H1 (cell line): ENCODE measurements around the gene INCENP. TPM values are rescaled to one million over a fixed set of nuclear protein-coding genes. Genes with fewer than 3 reads are reported as not detected.

Source experiments
- CTCF ChIA-PET: fragments of 300-600 bp; sonication (Branson Sonifier 250); formaldehyde crosslinking; loops from one replicate; lab custom pipeline; 2021; ENCODE audit not compliant: partially characterized antibody; lab: Charles Lee
- POLR2A ChIA-PET: fragments of 300-600 bp; sonication (Branson Sonifier 250); formaldehyde crosslinking; loops from one replicate; lab custom pipeline; 2021; ENCODE audit warnings: inconsistent platforms; ENCODE audit not compliant: partially characterized antibody; lab: Charles Lee
- DNase-seq, 2 experiments: peaks; one replicate each; pipeline versions ENCODE4 v3.0.0 to v3.0.0-alpha.2; 2010 to 2022; ENCODE audit warnings: low spot score in 2 of 2, low read depth in 1 of 2, mixed read lengths in 1 of 2
- FAIRE-seq: peaks from 2 replicates; lab custom pipeline; 2011; peaks lifted over from hg19 to GRCh38; lab: Jason Lieb, UNC
- H2AFZ ChIP-seq: 2 replicates; pipeline ENCODE4 v1.8.1; 2012; ENCODE audit warnings: low read length, inconsistent platforms
- H2AK5ac ChIP-seq: 2 replicates; pipeline ENCODE4 v1.6.1; 2013; ENCODE audit warnings: low read depth, low read length
- H2BK120ac ChIP-seq: replicated peaks from 2 replicates; pipeline ENCODE3; 2013; ENCODE audit warnings: low read depth, low read length, inconsistent platforms
- H2BK12ac ChIP-seq: 2 replicates; pipeline ENCODE4 v1.6.1; 2013; ENCODE audit warnings: low read depth, low read length
- H2BK15ac ChIP-seq: 2 replicates; pipeline ENCODE4 v1.6.1; 2013; ENCODE audit warnings: low read length
- H2BK20ac ChIP-seq: 2 replicates; pipeline ENCODE4 v1.6.1; 2013; ENCODE audit warnings: low read length
- H2BK5ac ChIP-seq: 2 replicates; pipeline ENCODE4 v1.6.1; 2013; ENCODE audit warnings: low read depth, low read length
- H3K14ac ChIP-seq: 2 replicates; pipeline ENCODE4 v1.6.1; 2013; ENCODE audit warnings: inconsistent platforms; ENCODE audit not compliant: insufficient read length
- H3K18ac ChIP-seq: 2 replicates; pipeline ENCODE4 v1.6.1; 2013; ENCODE audit warnings: low read length; ENCODE audit errors: extremely low read depth
- H3K23ac ChIP-seq: 2 replicates; pipeline ENCODE4 v1.6.1; 2013; ENCODE audit warnings: inconsistent platforms; ENCODE audit not compliant: insufficient read length
- H3K23me2 ChIP-seq: 2 replicates; pipeline ENCODE4 v1.6.1; 2013; ENCODE audit warnings: low read depth, low read length
- H3K27ac ChIP-seq: 2 replicates; pipeline ENCODE4 v1.6.1; 2011; ENCODE audit warnings: low read depth, low read length, inconsistent platforms
- H3K27me3 ChIP-seq, 4 experiments: replicated peaks in 1 of 4; 1 replicate in 1 of 4; 2 replicates in 3 of 4; pipeline versions ENCODE4 v1.6.1 to v1.8.1; 2011 to 2013; ENCODE audit warnings: low read length in 3 of 4, mild to moderate bottlenecking in 3 of 4, inconsistent platforms in 2 of 4, mixed read lengths in 2 of 4, moderate library complexity in 1 of 4; ENCODE audit not compliant: control insufficient read depth in 3 of 4, insufficient read depth in 3 of 4; ENCODE audit errors: extremely low read depth in 1 of 4
- H3K36me3 ChIP-seq, 4 experiments: 2 replicates each; pipeline versions ENCODE4 v1.6.1 to v1.8.1; 2011 to 2013; ENCODE audit warnings: mild to moderate bottlenecking in 4 of 4, low read length in 3 of 4, moderate library complexity in 2 of 4, control low read depth in 1 of 4, inconsistent platforms in 1 of 4; ENCODE audit not compliant: insufficient read depth in 4 of 4, control insufficient read depth in 2 of 4
- H3K4ac ChIP-seq: replicated peaks from 2 replicates; pipeline ENCODE3; 2013; ENCODE audit warnings: low read length, low read depth, mixed read lengths, inconsistent platforms; ENCODE audit not compliant: insufficient read length
- H3K4me1 ChIP-seq, 4 experiments: replicated peaks in 1 of 4; 1 replicate in 1 of 4; 2 replicates in 3 of 4; pipeline versions ENCODE4 v1.6.1 to v1.8.1; 2011 to 2013; ENCODE audit warnings: low read length in 3 of 4, inconsistent platforms in 2 of 4, mixed read lengths in 1 of 4; ENCODE audit not compliant: insufficient read depth in 4 of 4, control insufficient read depth in 3 of 4
- H3K4me2 ChIP-seq, 2 experiments: 2 replicates each; pipeline versions ENCODE4 v1.6.1 to v1.8.1; 2011 to 2013; ENCODE audit warnings: low read depth in 2 of 2, low read length in 2 of 2, control low read depth in 1 of 2, inconsistent platforms in 1 of 2, mild to moderate bottlenecking in 1 of 2; ENCODE audit not compliant: insufficient read depth in 1 of 2
- H3K4me3 ChIP-seq, 4 experiments: fragments of 200-600, 300-600 bp in 1 of 4; sonication (generic), shearing (Covaris generic), sonication (Bioruptor Twin) in 1 of 4; 2 replicates each; pipeline versions ENCODE4 v1.5.1 to v1.8.1; 2011 to 2016; ENCODE audit warnings: low read length in 4 of 4, low read depth in 3 of 4, control low read depth in 2 of 4, inconsistent platforms in 2 of 4, mild to moderate bottlenecking in 2 of 4, mixed read lengths in 1 of 4, moderate library complexity in 1 of 4; ENCODE audit not compliant: insufficient read depth in 2 of 4; ENCODE audit errors: extremely low read depth in 1 of 4
- H3K56ac ChIP-seq: replicated peaks from 2 replicates; pipeline ENCODE3; 2013; ENCODE audit warnings: low read depth, mild to moderate bottlenecking, mixed read lengths, low read length, inconsistent platforms; ENCODE audit not compliant: insufficient read length
- H3K79me1 ChIP-seq: 2 replicates; pipeline ENCODE4 v1.6.1; 2013; ENCODE audit warnings: low read depth, low read length, control low read depth
- H3K79me2 ChIP-seq, 2 experiments: 2 replicates each; pipeline versions ENCODE4 v1.6.1 to v1.8.1; 2012 to 2013; ENCODE audit warnings: low read length in 2 of 2, mild to moderate bottlenecking in 2 of 2, inconsistent platforms in 1 of 2; ENCODE audit not compliant: insufficient read depth in 2 of 2, control insufficient read depth in 1 of 2
- H3K9ac ChIP-seq, 4 experiments: replicated peaks in 1 of 4; 1 replicate in 1 of 4; 2 replicates in 3 of 4; pipeline versions ENCODE4 v1.6.1 to v1.8.1; 2011 to 2013; ENCODE audit warnings: low read depth in 3 of 4, low read length in 3 of 4, control low read depth in 2 of 4, mild to moderate bottlenecking in 2 of 4, moderate library complexity in 2 of 4, inconsistent platforms in 1 of 4; ENCODE audit errors: extremely low read depth in 1 of 4
- H3K9me3 ChIP-seq, 2 experiments: 2 replicates each; pipeline versions ENCODE4 v1.6.1 to v1.8.1; 2012 to 2013; ENCODE audit warnings: mild to moderate bottlenecking in 2 of 2, moderate library complexity in 2 of 2, control low read depth in 1 of 2, inconsistent platforms in 1 of 2, low read depth in 1 of 2, low read length in 1 of 2, mixed read lengths in 1 of 2; ENCODE audit not compliant: insufficient read depth in 2 of 2
- H4K20me1 ChIP-seq, 2 experiments: replicated peaks in 1 of 2; 2 replicates each; pipeline versions ENCODE3 to v1.8.1; 2011 to 2013; ENCODE audit warnings: inconsistent platforms in 2 of 2, low read length in 2 of 2, mild to moderate bottlenecking in 1 of 2; ENCODE audit not compliant: insufficient read depth in 2 of 2, control insufficient read depth in 1 of 2
- H4K5ac ChIP-seq: 2 replicates; pipeline ENCODE4 v1.6.1; 2013; ENCODE audit warnings: low read length, low read depth, mixed read lengths, inconsistent platforms; ENCODE audit not compliant: insufficient read length
- H4K8ac ChIP-seq: 2 replicates; pipeline ENCODE4 v1.8.0; 2013; ENCODE audit warnings: mild to moderate bottlenecking, moderate library complexity, low read length, inconsistent platforms; ENCODE audit not compliant: insufficient read depth; ENCODE audit errors: extremely low read depth
- H4K91ac ChIP-seq: replicated peaks from 2 replicates; pipeline ENCODE3; 2013; ENCODE audit warnings: low read length, mixed read lengths, inconsistent platforms; ENCODE audit not compliant: insufficient read length
- CHD1 ChIP-seq: IDR thresholded peaks from 2 replicates; pipeline ENCODE4 v1.6.1; 2012; ENCODE audit warnings: low read depth, low read length, improper control_type of control experiment
- EGR1 ChIP-seq: IDR thresholded peaks from 2 replicates; pipeline ENCODE4 v1.6.1; 2011; ENCODE audit warnings: low read depth, low read length, borderline replicate concordance
- EZH2 ChIP-seq: fragments of 200-600 bp; sonication (generic); IDR thresholded peaks from 2 replicates; pipeline ENCODE4 v1.7.1; 2012; ENCODE audit warnings: low read depth, mild to moderate bottlenecking, moderate library complexity, low read length, inconsistent platforms; ENCODE audit not compliant: severe bottlenecking
- JUN ChIP-seq: IDR thresholded peaks from 2 replicates; pipeline ENCODE4 v1.6.1; 2011; ENCODE audit warnings: low read depth, mild to moderate bottlenecking, improper control_type of control experiment, low read length
- KDM4A ChIP-seq: IDR thresholded peaks from one replicate; pipeline ENCODE4 v1.7.1; 2012; ENCODE audit warnings: low read depth, mild to moderate bottlenecking, moderate library complexity, low read length, inconsistent platforms; ENCODE audit not compliant: severe bottlenecking
- MAX ChIP-seq: IDR thresholded peaks from 2 replicates; pipeline ENCODE4 v1.6.1; 2012; ENCODE audit warnings: inconsistent platforms
- POU5F1 ChIP-seq: IDR thresholded peaks from 2 replicates; pipeline ENCODE4 v1.6.1; 2011; ENCODE audit warnings: low read depth, mild to moderate bottlenecking, low read length, moderate library complexity
- RNF2 ChIP-seq: fragments of 200-900, 300-1000 bp; sonication (generic); IDR thresholded peaks from 2 replicates; pipeline ENCODE4 v1.7.1; 2016; ENCODE audit warnings: borderline replicate concordance, low read depth, mild to moderate bottlenecking, antibody characterized with exemption, low read length; ENCODE audit not compliant: poor library complexity, severe bottlenecking; ENCODE audit errors: missing control alignments
- SP2 ChIP-seq: IDR thresholded peaks from 2 replicates; pipeline ENCODE4 v1.6.1; 2012; ENCODE audit warnings: mild to moderate bottlenecking, low read length, inconsistent platforms
- ZNF274 ChIP-seq: IDR thresholded peaks from 2 replicates; pipeline ENCODE4 v1.7.0; 2012; ENCODE audit warnings: low read length, borderline replicate concordance; ENCODE audit errors: extremely low read depth
- WGBS, 2 experiments: shearing (Covaris generic) in 1 of 2; methylation state at CpG; one replicate each; pipeline versions ENCODE4 v1.1.6 to v1.1.7; 2013 to 2015; ENCODE audit warnings: low lambda C conversion rate in 2 of 2, mixed read lengths in 2 of 2, inconsistent platforms in 1 of 2, low coverage in 1 of 2, missing lambda C conversion rate in 1 of 2; ENCODE audit not compliant: insufficient replicate concordance in 2 of 2, insufficient coverage in 1 of 2, insufficient read length in 1 of 2; ENCODE audit errors: extremely low coverage in 1 of 2, missing lambda C conversion rate in 1 of 2; 5-methylcytosine and 5-hydroxymethylcytosine counted together
- polyA plus RNA-seq, 7 experiments: library from polyadenylated mRNA; depleted of rRNA in 3 of 7; stranded (reverse) in 5 of 7; unstranded in 2 of 7; fragments of >200 nt in 5 of 7; fragments of 200-250 nt in 2 of 7; gene quantifications; 1 replicate in 5 of 7; 2 replicates in 1 of 7; 4 replicates in 1 of 7; pipeline versions ENCODE4 v1.2.1 to v1.2.3, GENCODE V29; 2011 to 2013; ENCODE audit warnings: missing spikeins in 2 of 7, mixed read lengths in 2 of 7
- total RNA-seq: library from RNA; stranded (reverse); fragmentation: NEBNext Ultra II Directional; extraction: Animal tissue kit (Norgen Biotek cat#: 25700); gene quantifications from 2 replicates; pipeline ENCODE4 v1.2.1, GENCODE V29; 2021
- TF ChIP-seq, protein P1 (sequence below): IDR thresholded peaks from 2 replicates; pipeline ENCODE4 v1.6.1; 2011; ENCODE audit warnings: low read length, improper control_type of control experiment

INCENP gene
- total and polyA plus RNA-seq, 2 of the 8 experiments (the other 6 are each of a cell fraction or from before 2014, with no cell fraction given), result 25.4 to 132 TPM

DNA sequence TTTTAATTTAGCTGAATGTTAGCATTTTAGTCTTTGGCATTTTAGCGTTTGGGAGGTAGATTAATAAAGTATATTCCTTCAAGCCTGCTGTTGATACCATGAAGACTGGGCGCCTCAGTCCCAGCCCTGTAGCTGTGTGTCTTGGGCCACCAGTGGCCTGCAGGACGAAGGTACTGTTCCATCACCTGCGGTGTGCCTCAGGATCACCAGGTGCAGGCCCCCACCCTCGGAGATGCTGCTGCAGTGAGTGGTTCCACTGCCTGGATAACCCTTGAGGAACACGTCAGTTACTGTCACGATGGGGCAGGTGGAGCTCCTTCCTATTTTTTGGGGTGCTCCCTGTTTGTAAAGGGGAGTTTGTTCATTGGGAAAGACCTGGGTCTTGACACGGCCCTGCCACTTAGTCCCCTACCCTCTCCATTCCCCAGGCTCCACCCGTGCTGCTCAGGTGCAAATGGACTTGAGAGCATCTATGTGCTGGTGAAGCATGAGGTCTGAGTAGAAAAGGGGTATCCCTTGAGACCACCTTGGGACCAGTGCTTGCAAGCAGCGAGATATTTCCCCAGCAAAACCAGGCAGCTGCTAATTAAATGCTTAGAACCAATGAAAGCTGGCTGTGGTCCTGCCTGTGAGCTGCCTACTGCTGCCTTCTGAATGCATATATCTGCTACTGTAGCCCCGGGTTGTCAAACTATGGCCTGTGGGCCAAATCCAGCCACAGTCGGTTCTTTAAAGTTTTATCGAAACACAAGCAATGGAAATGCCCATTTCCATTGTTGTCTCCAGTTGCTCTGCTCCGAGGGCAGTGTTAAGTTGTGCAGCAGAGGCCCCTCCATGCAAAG, 28.7 kb downstream of the INCENP start:
- no peak overlapping the region for H2BK5ac ChIP-seq
- no peak overlapping the region for H3K4ac ChIP-seq
- H2BK12ac ChIP-seq, result no peak overlapping the region
- CTCF ChIA-PET, result interaction anchor here (0.8 to 0.9 kb wide), 2 partner anchors 114 to 170 kb away, joined by 3 read pairs; no protein-coding TSS in a partner anchor
- no peak overlapping the region for H2BK15ac ChIP-seq
- no peak overlapping the region for H3K4me3 ChIP-seq
- no peak overlapping the region for H3K18ac ChIP-seq
- no peak overlapping the region for H4K8ac ChIP-seq
- no peak overlapping the region for H3K9ac ChIP-seq
- H2BK120ac ChIP-seq, result no peak overlapping the region
- FAIRE-seq, result no peak
- no peaks in the 10 kb centered on the region for H3K27me3 ChIP-seq
- POLR2A ChIA-PET, result no interaction called here
- H4K5ac ChIP-seq, result no peak overlapping the region
- H3K36me3 ChIP-seq, result peaks cover 18 to 50% (median 36%) of the 10 kb centered on the region in 4 experiments
- no peak overlapping the region for H3K23ac ChIP-seq
- no peak overlapping the region for H3K14ac ChIP-seq
- H3K56ac ChIP-seq, result no peak overlapping the region
- H4K91ac ChIP-seq, result no peak overlapping the region
- no peaks in the 10 kb centered on the region for H3K9me3 ChIP-seq
- no peak overlapping the region for H3K27ac ChIP-seq
- H3K23me2 ChIP-seq, result no peaks in the 10 kb centered on the region
- no peaks in the 10 kb centered on the region for H3K4me1 ChIP-seq
- H4K20me1 ChIP-seq, result peaks cover 0 to 11% of the 10 kb centered on the region in 2 experiments
- no peak overlapping the region for H2BK20ac ChIP-seq
- no peaks in the 10 kb centered on the region for H3K79me2 ChIP-seq
- DNase-seq, result peak in 1 of 2 experiments; percentile 11
- H2AFZ ChIP-seq, result no peak overlapping the region
- WGBS, 2 experiments, result 89% methylated on average over 14 of the region's 14 CpGs; no CpG with 5 or more reads in 1 of the 2 experiments
- H3K4me2 ChIP-seq, result no peak overlapping the region
- H3K79me1 ChIP-seq, result no peaks in the 10 kb centered on the region
- no peak overlapping the region for H2AK5ac ChIP-seq
- TF ChIP-seq POU5F1, result no peak
- TF ChIP-seq KDM4A, result no peak
- no peak for TF ChIP-seq EGR1
- no peak for TF ChIP-seq ZNF274
- no peak for TF ChIP-seq RNF2
- TF ChIP-seq, protein P1, sequence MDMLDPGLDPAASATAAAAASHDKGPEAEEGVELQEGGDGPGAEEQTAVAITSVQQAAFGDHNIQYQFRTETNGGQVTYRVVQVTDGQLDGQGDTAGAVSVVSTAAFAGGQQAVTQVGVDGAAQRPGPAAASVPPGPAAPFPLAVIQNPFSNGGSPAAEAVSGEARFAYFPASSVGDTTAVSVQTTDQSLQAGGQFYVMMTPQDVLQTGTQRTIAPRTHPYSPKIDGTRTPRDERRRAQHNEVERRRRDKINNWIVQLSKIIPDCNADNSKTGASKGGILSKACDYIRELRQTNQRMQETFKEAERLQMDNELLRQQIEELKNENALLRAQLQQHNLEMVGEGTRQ, result no peak
- TF ChIP-seq MAX, result no peak
- no peak for TF ChIP-seq SP2
- TF ChIP-seq JUN, result no peak
- no peak for TF ChIP-seq CHD1
- no peak for TF ChIP-seq EZH2
